ENCODE data around the gene ARL15. TPM values are rescaled to one million over a fixed set of nuclear protein-coding genes. Genes with fewer than 3 reads are reported as not detected.

Gene ARL15
- total and polyA plus RNA-seq, 9 of the 15 experiments (the other 6 are each of a cell fraction or from before 2014, with no cell fraction given) = 18.5 to 80.4 (median 57.0) TPM

DNA sequence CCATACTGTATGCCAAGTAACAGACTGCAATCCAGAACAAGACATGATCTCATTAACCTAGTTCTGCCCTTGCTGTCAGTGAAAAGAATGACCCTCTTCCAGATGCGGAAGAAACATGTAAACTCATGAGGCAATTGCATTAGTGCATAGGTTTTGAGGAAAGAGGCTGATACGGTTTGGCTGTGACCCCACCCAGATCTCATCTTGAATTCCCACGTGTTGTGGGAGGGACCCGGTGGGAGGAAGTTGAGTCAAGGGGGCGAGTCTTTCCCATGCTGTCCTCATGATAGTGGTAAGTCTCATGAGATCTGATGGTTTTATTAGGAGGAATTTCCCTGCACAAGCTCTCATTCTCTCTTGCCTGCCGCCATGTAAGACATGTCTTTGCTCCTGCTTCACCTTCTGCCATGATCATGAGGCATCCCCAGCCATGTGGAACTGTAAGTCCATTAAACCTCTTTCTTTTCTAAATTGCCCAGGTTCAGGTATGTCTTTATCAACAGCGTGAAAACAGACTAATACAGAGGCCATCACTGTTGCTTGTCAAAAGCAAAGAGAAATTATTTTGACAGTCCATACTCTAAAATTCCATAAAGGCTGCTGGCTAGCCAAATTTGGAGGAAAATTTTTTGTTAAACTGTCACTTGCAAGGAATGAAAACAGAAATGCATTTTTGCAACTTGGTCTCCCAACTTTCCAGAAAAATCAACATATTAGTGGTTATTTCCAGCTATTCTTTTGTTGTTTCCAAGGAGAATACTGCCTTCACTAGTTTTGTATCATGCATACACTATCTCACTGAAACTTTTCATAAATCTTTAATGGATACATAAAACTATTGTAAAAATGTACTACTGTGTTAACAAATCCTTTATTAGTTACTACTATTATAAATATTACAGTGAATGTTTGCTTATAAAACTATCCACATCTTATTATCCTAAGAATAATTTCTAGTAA, 3.2 kb upstream of the ARL15 start (continued):
- peak; percentile 90 for TF ChIP-seq MXI1 (IDR thresholded peaks at IDR 0.05; ENCODE audit: low read depth, low read length)
- TF ChIP-seq ZC3H4 (CRISPR knock-in tag; IDR thresholded peaks at IDR 0.05; ENCODE audit: borderline replicate concordance) = no peak
- TF ChIP-seq, protein P1, sequence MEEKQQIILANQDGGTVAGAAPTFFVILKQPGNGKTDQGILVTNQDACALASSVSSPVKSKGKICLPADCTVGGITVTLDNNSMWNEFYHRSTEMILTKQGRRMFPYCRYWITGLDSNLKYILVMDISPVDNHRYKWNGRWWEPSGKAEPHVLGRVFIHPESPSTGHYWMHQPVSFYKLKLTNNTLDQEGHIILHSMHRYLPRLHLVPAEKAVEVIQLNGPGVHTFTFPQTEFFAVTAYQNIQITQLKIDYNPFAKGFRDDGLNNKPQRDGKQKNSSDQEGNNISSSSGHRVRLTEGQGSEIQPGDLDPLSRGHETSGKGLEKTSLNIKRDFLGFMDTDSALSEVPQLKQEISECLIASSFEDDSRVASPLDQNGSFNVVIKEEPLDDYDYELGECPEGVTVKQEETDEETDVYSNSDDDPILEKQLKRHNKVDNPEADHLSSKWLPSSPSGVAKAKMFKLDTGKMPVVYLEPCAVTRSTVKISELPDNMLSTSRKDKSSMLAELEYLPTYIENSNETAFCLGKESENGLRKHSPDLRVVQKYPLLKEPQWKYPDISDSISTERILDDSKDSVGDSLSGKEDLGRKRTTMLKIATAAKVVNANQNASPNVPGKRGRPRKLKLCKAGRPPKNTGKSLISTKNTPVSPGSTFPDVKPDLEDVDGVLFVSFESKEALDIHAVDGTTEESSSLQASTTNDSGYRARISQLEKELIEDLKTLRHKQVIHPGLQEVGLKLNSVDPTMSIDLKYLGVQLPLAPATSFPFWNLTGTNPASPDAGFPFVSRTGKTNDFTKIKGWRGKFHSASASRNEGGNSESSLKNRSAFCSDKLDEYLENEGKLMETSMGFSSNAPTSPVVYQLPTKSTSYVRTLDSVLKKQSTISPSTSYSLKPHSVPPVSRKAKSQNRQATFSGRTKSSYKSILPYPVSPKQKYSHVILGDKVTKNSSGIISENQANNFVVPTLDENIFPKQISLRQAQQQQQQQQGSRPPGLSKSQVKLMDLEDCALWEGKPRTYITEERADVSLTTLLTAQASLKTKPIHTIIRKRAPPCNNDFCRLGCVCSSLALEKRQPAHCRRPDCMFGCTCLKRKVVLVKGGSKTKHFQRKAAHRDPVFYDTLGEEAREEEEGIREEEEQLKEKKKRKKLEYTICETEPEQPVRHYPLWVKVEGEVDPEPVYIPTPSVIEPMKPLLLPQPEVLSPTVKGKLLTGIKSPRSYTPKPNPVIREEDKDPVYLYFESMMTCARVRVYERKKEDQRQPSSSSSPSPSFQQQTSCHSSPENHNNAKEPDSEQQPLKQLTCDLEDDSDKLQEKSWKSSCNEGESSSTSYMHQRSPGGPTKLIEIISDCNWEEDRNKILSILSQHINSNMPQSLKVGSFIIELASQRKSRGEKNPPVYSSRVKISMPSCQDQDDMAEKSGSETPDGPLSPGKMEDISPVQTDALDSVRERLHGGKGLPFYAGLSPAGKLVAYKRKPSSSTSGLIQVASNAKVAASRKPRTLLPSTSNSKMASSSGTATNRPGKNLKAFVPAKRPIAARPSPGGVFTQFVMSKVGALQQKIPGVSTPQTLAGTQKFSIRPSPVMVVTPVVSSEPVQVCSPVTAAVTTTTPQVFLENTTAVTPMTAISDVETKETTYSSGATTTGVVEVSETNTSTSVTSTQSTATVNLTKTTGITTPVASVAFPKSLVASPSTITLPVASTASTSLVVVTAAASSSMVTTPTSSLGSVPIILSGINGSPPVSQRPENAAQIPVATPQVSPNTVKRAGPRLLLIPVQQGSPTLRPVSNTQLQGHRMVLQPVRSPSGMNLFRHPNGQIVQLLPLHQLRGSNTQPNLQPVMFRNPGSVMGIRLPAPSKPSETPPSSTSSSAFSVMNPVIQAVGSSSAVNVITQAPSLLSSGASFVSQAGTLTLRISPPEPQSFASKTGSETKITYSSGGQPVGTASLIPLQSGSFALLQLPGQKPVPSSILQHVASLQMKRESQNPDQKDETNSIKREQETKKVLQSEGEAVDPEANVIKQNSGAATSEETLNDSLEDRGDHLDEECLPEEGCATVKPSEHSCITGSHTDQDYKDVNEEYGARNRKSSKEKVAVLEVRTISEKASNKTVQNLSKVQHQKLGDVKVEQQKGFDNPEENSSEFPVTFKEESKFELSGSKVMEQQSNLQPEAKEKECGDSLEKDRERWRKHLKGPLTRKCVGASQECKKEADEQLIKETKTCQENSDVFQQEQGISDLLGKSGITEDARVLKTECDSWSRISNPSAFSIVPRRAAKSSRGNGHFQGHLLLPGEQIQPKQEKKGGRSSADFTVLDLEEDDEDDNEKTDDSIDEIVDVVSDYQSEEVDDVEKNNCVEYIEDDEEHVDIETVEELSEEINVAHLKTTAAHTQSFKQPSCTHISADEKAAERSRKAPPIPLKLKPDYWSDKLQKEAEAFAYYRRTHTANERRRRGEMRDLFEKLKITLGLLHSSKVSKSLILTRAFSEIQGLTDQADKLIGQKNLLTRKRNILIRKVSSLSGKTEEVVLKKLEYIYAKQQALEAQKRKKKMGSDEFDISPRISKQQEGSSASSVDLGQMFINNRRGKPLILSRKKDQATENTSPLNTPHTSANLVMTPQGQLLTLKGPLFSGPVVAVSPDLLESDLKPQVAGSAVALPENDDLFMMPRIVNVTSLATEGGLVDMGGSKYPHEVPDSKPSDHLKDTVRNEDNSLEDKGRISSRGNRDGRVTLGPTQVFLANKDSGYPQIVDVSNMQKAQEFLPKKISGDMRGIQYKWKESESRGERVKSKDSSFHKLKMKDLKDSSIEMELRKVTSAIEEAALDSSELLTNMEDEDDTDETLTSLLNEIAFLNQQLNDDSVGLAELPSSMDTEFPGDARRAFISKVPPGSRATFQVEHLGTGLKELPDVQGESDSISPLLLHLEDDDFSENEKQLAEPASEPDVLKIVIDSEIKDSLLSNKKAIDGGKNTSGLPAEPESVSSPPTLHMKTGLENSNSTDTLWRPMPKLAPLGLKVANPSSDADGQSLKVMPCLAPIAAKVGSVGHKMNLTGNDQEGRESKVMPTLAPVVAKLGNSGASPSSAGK (IDR thresholded peaks at IDR 0.05) = peak; percentile 29; the same call in 1 of the 2 replicates
- no peak for TF ChIP-seq ZBTB8A (IDR thresholded peaks at IDR 0.05; ENCODE audit: partially characterized antibody)
- TF ChIP-seq MTA2 (IDR thresholded peaks at IDR 0.05; ENCODE audit: low read depth) = peak; percentile 9; the same call in 1 of the 2 replicates
- TF ChIP-seq ZNF24 (IDR thresholded peaks at IDR 0.05) = 0 out of 2 replicates have a peak, but pooled peaks have one; percentile 16
- no peak for TF ChIP-seq ETS2 (tag; IDR thresholded peaks at IDR 0.05; ENCODE audit: borderline replicate concordance, poor library complexity, severe bottlenecking)
- no peak for TF ChIP-seq ZNF79 (CRISPR knock-in tag; IDR thresholded peaks at IDR 0.05; ENCODE audit: low read depth)
- TF ChIP-seq, protein P2, sequence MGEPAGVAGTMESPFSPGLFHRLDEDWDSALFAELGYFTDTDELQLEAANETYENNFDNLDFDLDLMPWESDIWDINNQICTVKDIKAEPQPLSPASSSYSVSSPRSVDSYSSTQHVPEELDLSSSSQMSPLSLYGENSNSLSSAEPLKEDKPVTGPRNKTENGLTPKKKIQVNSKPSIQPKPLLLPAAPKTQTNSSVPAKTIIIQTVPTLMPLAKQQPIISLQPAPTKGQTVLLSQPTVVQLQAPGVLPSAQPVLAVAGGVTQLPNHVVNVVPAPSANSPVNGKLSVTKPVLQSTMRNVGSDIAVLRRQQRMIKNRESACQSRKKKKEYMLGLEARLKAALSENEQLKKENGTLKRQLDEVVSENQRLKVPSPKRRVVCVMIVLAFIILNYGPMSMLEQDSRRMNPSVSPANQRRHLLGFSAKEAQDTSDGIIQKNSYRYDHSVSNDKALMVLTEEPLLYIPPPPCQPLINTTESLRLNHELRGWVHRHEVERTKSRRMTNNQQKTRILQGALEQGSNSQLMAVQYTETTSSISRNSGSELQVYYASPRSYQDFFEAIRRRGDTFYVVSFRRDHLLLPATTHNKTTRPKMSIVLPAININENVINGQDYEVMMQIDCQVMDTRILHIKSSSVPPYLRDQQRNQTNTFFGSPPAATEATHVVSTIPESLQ (CRISPR knock-in tag; IDR thresholded peaks at IDR 0.05) = no peak
- TF ChIP-seq, protein P3, sequence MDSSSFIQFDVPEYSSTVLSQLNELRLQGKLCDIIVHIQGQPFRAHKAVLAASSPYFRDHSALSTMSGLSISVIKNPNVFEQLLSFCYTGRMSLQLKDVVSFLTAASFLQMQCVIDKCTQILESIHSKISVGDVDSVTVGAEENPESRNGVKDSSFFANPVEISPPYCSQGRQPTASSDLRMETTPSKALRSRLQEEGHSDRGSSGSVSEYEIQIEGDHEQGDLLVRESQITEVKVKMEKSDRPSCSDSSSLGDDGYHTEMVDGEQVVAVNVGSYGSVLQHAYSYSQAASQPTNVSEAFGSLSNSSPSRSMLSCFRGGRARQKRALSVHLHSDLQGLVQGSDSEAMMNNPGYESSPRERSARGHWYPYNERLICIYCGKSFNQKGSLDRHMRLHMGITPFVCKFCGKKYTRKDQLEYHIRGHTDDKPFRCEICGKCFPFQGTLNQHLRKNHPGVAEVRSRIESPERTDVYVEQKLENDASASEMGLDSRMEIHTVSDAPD (CRISPR knock-in tag; IDR thresholded peaks at IDR 0.05) = no peak
- TF ChIP-seq GTF2A2 (tag; IDR thresholded peaks at IDR 0.05) = no peak
- TF ChIP-seq SMAD2 (IDR thresholded peaks at IDR 0.05; ENCODE audit: low read depth, low read length) = no peak

Measured in K562 (cell line).